HG03039 (cell line): Measurements from ENCODE around the gene RFX2.
"Not testable (repeated sequence)": the region's sequence is repeated elsewhere in the genome, so short reads cannot be mapped to it uniquely, and the experiment has no call there.

Experiments used
- ATAC-seq: cut with Tn5 transposase; IDR thresholded peaks from one replicate; pipeline ENCODE4 v1.9.1; 2021; ENCODE audit warnings: mild to moderate bottlenecking, moderate library complexity; ENCODE audit not compliant: unreplicated experiment

RFX2 gene

DNA sequence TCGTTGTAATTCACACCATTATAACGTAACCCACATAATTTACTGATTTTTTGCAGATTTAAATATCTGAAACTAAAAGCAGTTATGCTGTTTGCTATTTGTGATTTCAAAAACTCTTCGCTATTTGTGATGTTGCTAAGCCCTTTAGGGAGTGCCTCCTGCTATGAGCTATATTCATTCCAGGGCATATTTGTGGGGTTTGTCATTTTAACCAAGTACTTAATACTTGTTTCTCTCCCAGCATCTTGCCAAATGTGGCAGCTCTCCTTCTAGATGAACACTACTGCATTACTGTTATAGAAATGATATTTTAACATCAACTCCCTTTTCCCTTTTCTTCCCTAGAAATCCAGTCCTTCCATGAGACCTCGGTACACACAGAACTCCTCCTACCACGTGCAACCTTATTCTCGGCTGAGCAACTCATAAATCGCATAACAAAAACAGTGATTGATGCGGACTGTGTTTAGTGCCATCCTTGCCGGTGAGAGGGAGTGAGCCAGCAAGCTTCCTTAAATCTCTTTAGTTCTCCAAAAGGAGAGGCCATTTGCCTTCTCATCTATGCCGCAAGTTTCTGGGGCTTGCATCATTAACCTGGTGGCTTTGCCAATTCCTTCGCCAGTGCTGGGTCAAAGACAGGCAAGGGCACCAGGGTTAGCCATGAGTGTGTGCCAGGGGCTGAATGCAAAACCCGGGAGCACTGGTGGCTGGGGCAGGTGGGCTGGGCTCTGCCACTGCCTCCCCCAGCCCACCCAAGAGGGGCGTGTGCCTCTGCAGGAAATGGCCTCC, 33.4 kb downstream of the RFX2 start:
- no peak for ATAC-seq

GRCh38 chr19:6076291-6076665, 34.0 kb downstream of the RFX2 start:
- ATAC-seq: no peak

GRCh38 chr19:6074709-6075403, 35.4 kb downstream of the RFX2 start:
- ATAC-seq: no peak

DNA sequence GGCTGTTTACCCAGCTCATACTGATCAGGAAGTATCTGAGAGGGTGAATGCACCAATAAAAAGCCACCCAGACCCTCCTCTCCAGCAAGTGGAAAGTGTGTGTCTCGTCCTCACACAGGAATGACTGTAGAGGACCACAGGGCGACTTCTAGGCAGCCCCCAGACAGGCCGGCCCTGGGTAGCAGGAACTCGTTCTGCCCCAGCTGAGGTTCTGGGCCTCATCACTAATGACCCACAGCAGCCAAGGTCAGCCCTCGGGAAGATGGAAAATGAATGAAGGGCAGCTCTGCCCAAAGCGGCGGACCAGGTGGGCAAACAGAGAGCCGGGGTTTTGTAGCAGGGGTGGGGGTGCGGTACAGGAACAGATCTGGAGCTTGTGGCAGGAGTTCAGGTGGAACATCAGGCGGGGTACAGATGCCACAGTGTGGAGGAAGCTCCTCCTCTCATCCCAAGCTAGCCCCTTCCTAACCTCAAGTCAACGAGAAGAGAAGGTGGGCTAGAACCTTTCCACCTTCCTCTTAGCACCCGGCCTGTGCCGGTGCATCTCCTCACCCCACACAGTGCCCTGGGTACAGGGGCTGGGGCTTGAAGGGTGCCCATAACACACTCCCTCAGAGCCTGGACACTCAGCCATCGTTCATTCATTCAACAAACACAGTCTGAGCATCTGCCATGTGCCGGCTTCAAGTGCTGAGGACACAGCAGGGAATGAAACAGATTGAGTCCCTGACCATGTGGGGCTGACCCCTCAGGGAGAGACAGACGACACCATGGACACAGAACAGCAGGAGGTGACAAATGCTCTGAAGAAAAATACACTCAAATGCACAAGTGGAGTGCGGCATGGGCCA, 36.2 kb downstream of the RFX2 start:
- no peak for ATAC-seq

GRCh38 chr19:6073233-6073632, 37.1 kb downstream of the RFX2 start:
- ATAC-seq: not testable (repeated sequence)

GRCh38 chr19:6071875-6072274, 38.4 kb downstream of the RFX2 start:
- no peak for ATAC-seq

GRCh38 chr19:6070720-6071485, 39.4 kb downstream of the RFX2 start:
- ATAC-seq: no peak

GRCh38 chr19:6070207-6070681, 40.1 kb downstream of the RFX2 start:
- ATAC-seq: no peak

DNA sequence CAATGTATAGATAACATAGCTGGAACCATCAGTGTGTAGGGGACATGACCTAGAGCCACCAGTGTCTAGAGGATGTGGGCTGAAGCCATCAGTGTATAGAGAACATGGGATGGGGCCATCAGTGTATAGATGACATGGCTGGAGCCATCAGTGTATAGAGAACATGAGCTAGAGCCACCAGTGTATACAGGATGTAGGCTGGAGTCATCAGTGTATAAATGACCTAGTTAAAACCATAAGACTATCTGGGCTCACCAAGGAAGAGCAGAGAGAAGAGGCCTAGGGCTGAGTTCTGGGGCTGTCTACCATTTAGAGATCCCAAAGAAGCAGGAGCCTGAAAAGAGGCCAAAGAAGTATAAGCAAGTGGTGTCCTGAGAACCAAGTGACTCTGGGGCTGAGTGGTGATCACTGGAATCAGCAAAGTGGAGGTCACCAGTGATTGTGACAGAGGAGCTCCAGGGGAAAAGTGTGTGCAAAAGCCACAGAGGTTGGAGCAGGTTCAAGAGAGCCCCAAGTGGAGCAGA, 41.0 kb downstream of the RFX2 start:
- no peak for ATAC-seq

DNA sequence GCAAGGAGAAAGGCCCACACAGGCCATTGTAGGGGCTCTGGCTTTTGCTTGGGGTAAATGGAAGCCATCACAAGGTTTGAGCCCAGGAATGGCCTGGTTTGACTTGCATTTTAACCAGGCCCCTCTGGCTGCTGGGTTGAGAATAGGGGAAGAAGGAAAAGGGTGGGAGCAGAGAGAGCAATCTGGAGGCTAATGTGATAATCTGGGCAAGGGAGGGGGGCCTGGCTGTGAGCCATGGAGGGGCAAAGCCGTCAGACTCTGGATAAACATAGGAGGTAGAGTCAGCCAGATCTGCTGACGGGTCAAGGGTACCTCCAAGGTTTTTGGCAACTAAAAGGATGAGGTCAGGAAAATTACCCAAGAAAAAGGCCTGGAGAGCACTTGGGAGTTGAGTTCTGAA, 41.6 kb downstream of the RFX2 start:
- no peak for ATAC-seq

DNA sequence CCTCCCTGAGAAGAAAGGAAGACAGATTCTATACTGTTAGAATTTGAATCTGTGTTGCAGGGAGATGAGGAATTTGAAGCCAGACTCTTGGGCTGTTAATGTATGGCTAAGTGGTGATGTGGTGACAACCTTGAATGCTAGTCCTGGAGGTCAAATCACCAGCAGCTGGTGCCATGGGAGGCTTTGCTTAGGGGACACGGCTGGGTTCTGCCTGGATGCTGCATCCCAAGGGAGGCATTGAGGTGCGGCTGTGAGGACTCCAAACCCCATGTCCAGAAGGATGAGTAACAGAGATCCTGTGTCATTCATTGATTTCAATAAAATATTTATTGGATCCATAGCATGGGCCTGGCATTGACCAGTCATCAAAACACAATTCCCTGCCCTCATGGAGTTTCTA, 42.3 kb downstream of the RFX2 start:
- no peak for ATAC-seq

- ATAC-seq: no peak
Observed at GRCh38 chr19:6066661-6067646, 43.3 kb downstream of the RFX2 start.

DNA sequence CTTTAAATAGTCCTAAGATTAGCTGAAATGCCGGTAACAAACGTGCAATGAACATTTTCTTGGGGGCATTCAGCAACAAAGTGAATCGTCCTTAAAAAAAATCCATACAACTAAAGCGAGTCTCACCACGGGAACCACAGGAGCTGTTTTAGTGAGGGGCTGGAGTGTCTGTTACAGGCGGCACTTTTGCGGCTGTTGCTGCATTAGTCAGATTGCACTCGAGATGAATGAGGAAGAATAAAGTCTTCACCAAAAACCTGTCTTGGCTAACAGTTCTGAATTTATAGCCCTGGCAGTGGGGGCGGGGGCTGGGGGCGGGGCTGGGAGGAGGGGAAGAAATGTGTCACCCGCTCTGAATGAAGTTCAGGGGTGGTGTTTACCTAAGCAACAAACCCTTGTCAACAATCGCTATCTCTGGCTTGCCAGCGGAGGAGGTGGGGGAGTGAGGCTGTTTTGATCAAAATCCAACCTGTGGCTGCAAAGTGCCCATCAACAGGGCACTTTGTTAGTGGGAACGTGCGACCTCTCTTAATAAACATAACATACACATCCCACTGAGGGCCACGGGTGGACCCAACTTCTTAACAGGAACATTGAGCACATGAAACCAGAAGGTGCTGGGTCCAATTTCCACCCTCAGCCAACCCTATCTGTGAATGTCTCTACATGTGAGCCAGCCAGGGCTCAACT, 44.5 kb downstream of the RFX2 start:
- ATAC-seq: no peak

DNA sequence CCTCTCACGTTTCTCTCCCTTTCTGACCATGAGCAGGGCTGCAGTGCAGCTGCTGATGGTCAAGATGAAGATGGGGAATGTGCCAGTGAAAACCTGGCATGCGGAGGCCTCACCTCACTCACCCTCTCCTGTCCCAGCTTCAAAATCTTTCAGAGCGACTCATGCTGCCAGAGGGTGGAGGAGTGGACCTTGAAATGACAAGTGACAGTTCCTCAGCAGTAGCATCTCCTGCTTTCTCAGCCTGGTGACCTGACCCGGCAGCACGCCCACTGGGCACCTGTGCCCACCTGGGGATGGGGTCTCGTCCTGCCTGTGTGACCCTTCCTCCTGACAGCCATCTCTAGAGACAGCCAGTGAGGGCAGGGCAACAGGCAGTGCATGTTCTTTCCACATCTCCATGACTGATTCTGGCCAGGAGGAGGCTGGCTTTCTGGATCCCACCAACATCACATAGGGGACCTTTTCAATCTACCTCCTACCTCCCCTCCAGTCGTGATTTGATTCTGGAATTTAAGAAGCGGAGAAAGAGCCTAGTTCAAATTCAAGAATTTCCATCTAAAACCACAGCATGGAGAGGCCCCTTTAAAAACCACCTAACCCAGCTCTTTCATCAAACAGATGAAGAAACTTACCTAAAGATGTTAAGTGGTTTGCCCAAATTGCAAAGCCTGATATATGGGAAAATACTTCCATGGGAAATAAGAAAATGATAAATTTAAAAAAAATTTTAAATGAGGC, 45.8 kb downstream of the RFX2 start:
- ATAC-seq: no peak

- no peak for ATAC-seq
Observed at GRCh38 chr19:6063576-6064335, 46.5 kb downstream of the RFX2 start.

DNA sequence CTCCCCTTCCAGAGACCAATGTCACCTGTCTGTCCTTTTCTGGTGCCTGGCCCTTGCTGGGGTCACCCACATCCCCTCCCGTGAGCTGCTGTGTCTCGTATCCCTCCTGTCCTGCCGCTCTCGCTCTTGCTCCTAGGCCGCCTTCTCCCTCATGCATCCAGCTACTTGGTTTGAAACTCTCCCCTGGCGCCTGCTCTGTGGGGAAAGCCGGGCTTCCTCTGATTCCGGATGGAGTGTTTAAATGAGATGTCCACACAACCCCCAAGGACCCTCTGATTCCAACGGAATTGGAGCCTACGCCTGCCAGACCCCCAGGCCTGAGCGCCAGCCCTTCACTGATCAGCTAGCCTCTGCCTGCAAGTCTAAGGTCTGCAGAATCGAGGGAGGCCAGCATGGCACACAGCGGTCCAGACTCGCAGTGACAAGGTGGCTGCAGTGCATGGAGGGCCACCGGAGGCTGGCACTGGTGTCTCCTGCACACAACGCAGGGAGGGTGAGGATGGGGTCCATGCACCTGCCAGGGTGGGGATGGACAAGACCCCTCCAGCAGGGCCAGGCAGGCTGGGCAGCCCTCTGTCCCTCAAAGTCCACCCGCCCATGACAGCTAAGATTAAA, 47.2 kb downstream of the RFX2 start:
- no peak for ATAC-seq

DNA sequence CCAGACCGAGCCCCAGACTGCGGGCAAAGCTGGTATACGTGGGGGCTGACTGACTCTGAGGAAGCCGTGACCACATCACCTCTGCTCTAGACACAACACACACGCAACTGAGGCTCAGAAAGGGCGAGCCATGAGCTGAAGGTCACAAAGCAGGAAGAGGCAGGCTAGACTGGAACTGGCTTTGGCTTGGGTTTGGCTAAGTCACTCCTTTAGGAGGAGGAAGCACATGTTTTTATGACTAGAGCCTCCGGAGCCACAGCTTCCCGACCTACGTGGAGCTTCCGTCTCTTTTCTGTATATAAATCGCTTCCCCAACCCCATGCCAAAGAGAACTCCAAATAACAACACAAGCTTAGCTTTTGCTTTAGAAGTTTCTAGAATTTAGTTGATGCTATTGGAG, 48.0 kb downstream of the RFX2 start:
- no peak for ATAC-seq
